ENCODE data around the gene FAM200B.

The FAM200B gene

DNA sequence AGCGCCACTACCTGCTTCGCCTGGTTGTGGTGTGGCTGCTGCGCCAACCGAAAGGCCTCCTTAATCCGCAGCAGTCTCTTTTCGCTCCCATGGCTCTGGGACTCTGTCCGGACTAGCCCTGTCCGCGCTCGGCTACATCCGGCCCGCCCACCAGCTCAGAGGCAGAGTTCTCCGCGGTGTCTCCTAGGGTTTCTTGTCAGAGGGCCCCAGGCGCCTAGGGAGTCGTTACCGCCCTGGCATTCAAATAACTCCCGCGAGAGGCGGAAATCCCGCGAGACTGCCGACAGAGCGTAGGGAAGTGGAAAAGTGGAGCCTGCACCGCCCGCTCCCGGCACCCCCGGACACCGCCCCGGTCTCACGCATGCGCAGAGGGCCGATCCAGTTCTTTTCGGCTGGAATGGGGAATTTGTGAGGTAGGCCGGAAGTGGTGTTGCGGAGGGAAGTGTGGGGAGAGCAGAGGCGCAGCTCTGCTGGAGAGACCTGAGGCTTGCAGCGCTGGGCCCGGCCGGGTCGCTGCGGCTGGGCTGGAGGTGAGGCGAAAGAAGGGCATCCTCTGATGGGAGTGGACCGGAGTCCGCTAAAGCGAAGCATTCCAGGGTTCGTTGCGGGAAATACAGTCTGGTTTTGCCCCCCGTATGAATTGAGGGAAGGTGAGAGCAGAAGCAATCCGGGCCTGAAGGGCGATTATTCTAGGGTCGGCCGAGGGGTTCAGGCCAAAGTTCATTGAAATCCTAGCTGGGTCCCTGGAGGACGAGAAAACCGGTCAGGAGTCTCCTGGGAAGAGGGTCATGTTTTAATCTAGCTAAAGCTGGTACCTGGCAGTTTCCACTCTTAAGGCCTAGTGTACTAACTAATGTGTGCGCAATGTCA, at the start of gene FAM200B:
Gene FAM200B (plus strand): TSS at position 456 of the 870 bp plus-strand sequence. CDS start 5,151 bp downstream, outside the sequence.
- DNase-seq, result peak; percentile 99

DNA sequence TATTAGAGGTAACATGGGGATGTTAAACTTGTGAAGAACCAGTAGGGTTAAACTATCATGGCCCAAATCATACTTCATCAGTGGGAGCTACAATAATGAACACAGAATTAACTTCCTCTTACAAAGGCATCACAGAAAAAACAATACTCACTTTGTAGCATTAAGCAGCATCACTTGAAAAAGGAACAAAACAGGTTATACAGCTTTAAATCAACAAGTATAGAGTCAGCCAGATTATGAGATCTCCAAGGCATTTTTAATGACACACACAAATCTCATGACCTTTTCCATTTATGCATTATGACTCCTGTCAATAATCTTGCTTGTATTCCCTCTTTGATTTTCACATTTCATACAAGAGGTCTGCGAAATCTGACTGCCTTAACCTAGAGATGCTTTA, 44.8 kb upstream of the FAM200B start:
- no peak for DNase-seq

DNA sequence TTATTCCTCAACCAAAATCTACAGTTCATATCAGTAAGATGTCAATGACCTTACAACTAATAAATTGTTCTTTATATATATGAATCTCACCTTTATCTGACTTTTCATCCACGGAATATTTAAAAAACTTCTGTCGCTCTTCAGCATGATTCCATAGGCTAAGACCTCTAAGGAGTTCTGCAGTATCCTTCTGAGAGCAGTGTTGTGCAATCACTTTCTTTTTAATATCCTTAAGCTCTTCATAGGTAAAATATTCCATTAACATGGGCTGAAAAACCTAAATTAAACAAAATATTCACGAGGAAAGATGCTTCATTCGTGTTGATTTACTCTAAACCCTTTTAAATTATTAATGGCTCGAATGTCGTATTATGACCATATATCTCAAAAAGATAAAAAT, 43.2 kb upstream of the FAM200B start:
- DNase-seq, result no peak

- DNase-seq, result no peak
These were observed 33.0 kb upstream of the FAM200B start for GRCh38 chr4:15648600-15648999.

DNA sequence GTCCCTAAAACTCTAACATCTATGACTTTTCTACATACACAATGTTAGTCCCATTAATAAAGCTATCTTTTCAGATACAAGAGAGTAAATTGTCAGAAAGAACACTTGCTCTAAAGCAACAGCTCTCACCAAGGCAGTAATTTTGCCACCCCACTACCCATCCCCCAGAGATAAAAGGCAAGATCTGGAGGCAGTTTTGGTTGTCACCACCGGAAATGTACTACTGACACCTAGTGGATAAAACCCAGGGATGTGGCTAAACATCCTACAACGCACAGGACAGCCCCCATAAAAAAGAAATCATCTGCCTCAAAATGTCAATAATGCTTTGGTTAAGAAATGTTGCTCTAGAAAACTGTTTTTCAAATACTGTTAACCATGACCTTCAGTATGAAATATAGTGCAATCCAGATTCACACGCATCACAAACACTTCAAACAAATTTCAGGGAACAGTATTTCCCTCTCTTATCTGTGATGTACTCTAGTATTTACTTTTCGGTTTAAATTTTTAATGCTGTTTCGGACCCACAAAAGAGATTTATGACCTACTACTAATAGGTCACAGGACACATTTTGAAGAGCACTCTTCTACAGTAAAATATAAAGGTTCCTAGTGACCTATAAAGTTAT, 31.6 kb upstream of the FAM200B start:
- no peak for DNase-seq

DNA sequence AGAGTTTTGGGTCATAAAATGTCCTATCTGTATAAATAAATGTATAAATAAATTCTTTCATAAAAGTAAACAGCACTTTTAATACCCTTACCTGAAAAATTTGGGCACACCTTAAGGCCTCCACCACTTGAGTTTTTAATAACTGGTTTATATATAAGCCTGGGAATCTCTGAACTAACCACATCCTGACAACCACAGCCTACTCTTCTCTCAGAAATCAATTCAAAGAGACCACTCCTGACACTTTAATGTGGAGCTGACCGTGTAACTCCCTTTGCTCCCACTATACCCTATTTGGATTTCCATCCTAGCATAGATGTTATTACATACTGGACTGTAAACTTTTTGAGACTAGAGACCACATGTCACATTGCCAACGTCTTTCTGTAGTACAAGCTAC, 30.0 kb upstream of the FAM200B start:
- DNase-seq, result no peak

DNA sequence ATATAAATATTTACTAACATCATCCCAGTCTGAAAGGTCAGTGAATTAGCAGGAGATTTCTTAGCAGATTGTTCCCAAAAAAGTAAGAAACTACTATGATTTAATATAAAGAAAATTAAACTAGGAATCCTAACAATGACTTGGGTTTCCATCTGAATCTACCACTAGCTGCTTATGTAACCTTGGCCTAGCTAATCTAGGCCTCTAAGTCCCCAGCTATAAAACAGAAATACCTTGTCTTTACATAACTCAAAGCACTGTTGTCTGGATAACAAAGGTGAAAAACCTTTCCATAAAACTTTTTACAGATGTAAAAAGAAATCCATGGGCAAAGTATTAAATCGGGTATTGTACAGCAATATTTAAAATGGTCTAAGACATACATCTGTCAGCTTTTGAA, 29.4 kb upstream of the FAM200B start:
- no peak for DNase-seq

DNA sequence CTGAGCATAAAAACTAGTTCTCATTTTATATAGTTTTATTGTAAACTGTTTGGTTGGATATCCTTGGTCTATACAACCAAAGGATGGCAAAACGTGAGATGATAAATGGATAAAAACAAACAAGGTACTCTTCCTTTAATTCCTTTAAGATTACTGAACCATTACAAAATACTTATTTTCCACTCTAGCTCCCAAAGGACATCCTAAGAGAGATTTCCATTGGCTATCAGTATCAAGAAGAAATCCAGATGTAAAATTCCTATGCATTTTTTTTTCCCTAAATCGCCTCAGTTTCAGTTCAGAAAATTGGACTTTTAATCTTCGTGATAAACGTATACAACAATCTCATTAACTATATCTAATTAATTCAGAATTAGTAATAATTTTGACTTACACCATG, 28.8 kb upstream of the FAM200B start:
- no peak for DNase-seq

DNA sequence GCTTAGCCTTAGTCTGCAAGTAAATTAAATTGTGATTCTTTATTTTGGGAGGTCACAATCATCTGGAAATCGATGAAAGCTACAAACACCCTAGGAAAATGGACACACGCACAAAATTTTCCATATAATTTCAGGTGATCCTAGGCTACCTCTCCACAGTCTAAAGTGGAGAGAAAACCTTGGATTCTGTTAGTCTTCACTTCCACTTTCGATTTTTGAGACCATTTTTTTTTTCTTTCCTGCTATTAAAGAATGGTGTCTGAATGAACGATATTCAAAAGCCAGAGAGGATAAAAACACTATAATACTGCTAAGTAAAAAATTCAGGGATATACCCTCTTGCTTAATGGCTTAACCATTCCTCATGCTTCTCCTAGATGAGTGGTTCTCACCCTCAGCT, 28.2 kb upstream of the FAM200B start:
- no peak for DNase-seq

GRCh38 chr4:15653864-15654592, 27.6 kb upstream of the FAM200B start:
- peak; percentile 36 for DNase-seq

DNA sequence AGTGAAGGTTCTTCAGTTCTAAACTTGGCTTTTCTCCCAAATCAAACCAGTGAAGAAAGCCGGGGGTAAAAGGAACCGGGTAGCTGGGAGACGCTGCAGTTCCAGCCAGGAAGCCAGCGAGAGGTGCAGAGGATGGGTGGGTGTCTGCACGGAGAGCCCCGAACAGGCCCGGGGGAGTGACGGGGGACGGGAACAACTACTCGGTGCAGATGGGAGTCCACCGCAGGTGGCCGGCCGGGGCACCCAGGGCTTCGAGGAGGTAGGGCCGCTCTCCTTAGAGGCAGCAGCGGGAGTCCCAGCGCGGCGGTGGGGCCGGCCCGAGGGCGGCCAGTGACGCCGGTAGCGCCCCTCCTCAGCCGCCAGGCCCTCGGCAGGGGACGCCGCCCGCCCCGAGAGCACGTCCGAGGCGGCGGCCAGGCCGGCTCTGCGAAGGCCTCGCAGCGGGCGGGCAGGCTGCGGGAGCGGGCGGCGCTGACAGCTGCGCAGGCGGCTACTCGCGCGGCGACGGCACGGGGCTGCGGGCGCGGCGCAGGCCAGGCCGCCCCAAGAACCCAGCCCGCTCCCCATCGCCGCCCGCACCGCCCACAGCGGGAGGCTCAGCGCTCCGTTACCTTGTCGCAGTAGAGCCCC, 26.9 kb upstream of the FAM200B start:
- DNase-seq, result peak; percentile 60

DNA sequence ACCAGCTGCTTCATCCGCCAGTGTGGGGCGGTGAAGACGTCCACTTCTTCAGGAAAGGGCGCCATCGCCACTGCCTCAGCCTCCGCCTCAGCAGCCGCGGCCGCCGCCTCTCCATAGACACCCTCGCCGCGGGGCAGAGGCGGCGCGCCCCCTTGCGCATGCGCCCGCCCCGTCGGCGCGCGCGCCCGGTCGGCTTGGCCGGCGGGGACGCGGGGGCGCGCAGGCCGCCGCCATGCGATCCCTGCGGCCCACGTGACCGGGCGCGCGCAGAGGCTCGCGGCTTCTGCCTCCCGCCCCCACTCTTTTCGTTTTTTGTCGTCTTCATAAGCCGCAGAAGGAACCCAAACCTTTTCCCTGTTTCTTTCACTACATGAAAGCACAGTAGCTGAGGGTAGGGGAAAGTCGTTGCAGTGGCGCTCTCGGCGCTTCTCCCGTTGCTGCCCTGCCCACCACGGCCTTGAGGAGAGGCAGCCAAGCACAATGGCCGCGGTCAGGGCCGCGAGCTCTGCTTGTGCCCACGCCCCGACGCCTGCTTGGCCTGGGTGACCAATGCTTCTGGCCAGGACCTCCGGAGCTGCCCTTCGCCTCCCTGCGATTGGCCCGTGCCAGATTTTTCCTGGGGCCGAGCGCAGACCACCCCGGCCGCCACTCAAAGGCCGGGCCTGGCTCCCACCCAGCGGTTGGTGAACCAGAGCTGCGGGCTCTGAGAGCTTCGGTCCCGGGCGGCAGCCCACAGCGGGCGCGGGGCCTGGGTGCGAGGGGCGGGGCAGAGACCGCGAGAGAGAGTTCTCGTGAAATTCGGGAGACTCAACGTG, 26.2 kb upstream of the FAM200B start, which contains the start of gene FBXL5:
Gene FBXL5 (minus strand): TSS at position 135 of the 815 bp plus-strand sequence. CDS start 70 bp downstream, at position 65.
- peak; percentile 88 for DNase-seq

DNA sequence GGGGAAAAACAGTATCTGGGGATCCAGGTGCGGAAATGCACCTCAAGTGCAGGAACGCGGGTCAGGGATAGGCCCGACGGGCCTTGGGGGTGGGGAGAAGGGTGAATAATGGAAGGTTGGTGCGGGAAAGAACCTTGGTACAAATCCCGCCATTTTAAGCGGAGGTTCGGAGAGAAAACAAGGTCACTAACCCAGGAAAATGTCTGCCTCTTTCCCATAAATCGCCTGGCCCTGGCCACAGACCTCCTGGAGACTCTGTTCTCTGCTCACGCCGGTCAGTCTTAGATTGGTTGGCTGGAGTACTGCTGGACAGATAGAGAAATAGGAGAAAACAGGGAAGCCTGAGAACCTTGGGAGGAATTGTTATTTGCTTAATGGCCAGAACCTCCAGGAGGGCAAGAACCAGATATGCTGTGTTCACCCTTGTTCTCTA, 25.6 kb upstream of the FAM200B start:
- no peak for DNase-seq

DNA sequence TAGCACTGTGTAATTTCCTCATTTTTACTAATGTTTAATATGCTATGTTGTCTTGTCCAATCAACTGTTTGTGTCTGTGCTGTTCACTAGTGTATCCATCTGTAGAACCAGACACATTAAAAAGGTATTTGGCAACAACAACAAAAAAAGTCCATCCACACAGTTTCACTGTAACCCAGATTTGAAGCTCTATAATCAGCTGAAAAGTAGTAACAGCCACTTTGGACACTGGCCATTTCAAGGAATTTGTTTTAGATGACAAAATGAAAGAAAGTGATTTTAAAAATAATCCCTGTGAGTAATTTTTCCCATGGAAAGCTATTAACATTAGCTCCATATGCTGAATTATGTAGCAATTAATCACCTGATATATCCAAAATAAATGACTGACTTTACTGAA, 24.3 kb upstream of the FAM200B start:
- DNase-seq, result no peak

DNA sequence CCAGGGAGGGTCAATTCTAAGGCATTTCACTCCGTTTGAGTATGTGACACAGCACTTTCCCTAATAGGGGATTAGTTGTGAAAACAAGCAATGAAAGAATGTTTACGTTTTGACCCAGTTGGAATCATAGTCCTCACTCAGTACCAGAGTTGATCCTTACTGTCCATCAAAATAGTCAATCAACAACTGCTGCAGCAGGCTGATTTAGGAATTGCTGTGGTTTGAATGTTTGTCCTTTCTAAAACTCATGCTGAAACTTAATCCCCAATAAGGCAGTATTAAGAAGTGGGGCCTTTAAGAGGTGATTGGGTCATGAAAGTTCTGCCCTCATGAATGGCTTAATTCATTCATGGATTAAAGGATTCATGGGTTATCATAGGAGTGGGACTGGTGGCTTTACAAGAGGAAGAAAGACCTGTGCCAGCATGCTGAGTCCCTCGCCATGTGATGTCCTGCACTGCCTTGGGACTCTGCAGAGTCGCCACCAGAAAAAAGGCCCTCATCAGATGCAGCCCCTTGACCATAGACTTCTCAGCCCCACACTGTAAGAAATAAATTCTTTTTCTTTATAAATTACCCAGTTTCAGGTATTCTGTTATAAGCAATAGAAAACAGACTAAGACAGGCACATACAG, 23.4 kb upstream of the FAM200B start:
- no peak for DNase-seq

DNA sequence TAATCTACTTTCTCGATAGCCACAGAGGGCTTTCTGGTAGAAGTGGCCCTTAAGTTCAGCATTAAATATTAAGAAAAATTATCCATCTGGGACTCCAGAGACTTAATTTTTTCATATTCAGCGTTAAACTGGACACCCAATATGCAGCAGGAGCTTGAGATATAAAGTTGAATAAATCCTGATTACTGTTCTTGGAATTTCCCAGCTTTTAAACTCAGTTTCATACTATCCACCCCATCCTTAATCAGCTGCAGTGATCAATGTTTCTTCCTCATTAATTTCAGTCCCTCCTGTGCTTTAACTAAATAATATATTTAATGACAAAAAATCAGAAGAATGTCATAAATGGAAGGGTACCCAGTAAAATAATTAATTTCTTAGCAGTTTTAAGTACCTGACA, 22.8 kb upstream of the FAM200B start:
- no peak for DNase-seq

GRCh38 chr4:15659768-15660570, 21.7 kb upstream of the FAM200B start:
- DNase-seq, result no peak

- DNase-seq, result no peak
These were observed 15.8 kb upstream of the FAM200B start for GRCh38 chr4:15665753-15666365.

GRCh38 chr4:15667006-15667405, 14.6 kb upstream of the FAM200B start:
- no peak for DNase-seq
